HUES48 (cell line): ENCODE results near the gene CRK.
"Not testable (repeated sequence)": the region's sequence is repeated elsewhere in the genome, so short reads cannot be mapped to it uniquely, and the experiment has no call there.

Experiments
- H3K27ac ChIP-seq: one replicate; pipeline ENCODE4 v1.7.0; 2013; ENCODE audit warnings: low read depth, low read length, inconsistent platforms
- H3K27me3 ChIP-seq: 2 replicates; pipeline ENCODE4 v1.6.1; 2013; ENCODE audit warnings: mild to moderate bottlenecking, low read length; ENCODE audit not compliant: control insufficient read depth, insufficient read depth
- H3K36me3 ChIP-seq: 2 replicates; pipeline ENCODE4 v1.6.1; 2013; ENCODE audit warnings: low read length; ENCODE audit not compliant: control insufficient read depth, insufficient read depth
- H3K4me1 ChIP-seq: 2 replicates; pipeline ENCODE4 v1.6.1; 2013; ENCODE audit warnings: mild to moderate bottlenecking, low read length; ENCODE audit not compliant: control insufficient read depth, insufficient read depth
- H3K4me3 ChIP-seq: 2 replicates; pipeline ENCODE4 v1.5.1; 2013; ENCODE audit warnings: mild to moderate bottlenecking, low read depth, low read length
- H3K9ac ChIP-seq: 2 replicates; pipeline ENCODE4 v1.6.1; 2013; ENCODE audit warnings: mild to moderate bottlenecking, low read depth, low read length, moderate library complexity
- H3K9me3 ChIP-seq: 2 replicates; pipeline ENCODE4 v1.6.1; 2013; ENCODE audit warnings: low read length; ENCODE audit not compliant: control insufficient read depth, insufficient read depth

CRK gene

DNA sequence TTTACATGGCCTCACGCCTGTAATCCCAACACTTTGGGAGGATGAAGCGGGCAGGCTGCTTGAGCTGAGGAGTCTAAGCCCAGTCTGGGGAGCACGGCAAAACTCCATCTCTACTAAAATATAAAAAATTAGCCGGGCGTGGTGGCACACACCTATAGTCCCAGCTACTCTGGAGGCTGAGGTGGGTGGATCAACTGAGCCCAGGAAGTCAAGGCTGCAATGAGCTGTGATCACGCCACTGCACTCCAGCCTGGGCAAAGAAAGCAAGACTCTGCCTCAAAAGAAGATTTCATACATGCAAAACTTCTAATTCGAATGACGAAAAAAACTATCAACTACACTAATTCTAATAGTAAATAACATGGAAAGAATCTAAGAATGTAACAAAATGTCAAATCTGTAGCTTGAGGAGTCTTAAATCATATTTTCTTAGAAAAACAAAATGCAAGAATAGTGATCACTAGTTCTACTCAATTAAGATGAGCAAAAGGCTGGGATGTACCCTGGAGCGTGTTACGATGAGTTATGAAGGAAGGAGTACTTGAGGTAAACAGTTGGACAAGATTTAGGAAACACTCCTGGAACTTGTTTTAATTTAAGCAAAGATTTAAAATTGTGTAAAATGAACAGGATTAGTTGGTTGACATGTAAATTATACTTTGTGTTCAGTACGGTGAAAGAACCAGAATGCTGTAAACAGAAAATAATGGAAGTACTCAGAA lies 76.7 kb downstream of the CRK start:
- no peaks in the 10 kb centered on the region for H3K27me3 ChIP-seq
- no peaks in the 10 kb centered on the region for H3K9me3 ChIP-seq
- H3K27ac ChIP-seq: no peak overlapping the region
- no peak overlapping the region for H3K4me3 ChIP-seq
- H3K36me3 ChIP-seq: peaks cover 14% of the 10 kb centered on the region
- H3K4me1 ChIP-seq: peaks cover 7% of the 10 kb centered on the region; the same call in 1 of the 2 replicates
- no peak overlapping the region for H3K9ac ChIP-seq

DNA sequence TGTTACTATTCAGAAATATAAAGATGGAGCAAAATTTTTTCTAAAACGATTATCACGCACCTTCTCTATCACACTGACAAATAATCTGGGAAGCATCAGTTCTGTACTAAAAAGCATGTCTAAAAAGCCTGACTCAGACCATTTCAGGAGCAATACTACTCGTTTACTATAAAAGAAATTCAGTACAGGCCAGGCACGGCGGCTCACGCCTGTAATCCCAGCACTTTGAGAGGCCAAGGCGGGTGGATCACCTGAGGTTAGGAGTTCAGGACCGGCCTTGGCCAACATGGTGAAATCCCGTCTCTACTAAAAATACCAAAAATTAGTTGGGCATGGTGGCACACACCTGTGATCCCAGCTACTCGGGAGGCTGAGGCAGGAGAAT lies 77.6 kb downstream of the CRK start:
- not testable (repeated sequence) for H3K4me3 ChIP-seq, H3K9ac ChIP-seq, H3K27me3 ChIP-seq, H3K27ac ChIP-seq, H3K9me3 ChIP-seq, H3K4me1 ChIP-seq
- H3K36me3 ChIP-seq: peaks cover 19% of the 10 kb centered on the region

DNA sequence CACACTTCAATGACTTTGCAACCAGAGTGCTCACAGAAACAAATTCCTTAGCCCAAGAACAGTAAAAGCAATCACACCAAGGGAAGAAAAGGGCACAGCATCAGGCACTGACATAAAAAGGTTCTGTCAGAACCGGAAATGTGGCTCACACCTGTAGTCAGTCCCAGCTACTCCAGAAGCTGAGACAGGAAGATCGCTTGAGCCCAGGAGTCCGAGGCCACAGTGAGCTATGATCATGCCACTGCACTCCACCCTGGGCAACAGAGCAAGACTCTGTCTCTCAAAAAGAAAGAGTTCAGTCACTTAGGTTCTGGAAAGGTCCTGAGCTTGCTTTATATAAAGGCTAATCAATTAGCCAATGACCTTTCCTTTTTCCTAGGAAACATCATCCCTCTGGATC lies 78.7 kb downstream of the CRK start:
- peaks cover 7% of the 10 kb centered on the region; the same call in 1 of the 2 replicates for H3K4me1 ChIP-seq
- no peak overlapping the region for H3K27ac ChIP-seq
- H3K9ac ChIP-seq: no peak overlapping the region
- H3K27me3 ChIP-seq: no peaks in the 10 kb centered on the region
- H3K9me3 ChIP-seq: no peaks in the 10 kb centered on the region
- peaks cover 23% of the 10 kb centered on the region for H3K36me3 ChIP-seq
- H3K4me3 ChIP-seq: no peak overlapping the region

DNA sequence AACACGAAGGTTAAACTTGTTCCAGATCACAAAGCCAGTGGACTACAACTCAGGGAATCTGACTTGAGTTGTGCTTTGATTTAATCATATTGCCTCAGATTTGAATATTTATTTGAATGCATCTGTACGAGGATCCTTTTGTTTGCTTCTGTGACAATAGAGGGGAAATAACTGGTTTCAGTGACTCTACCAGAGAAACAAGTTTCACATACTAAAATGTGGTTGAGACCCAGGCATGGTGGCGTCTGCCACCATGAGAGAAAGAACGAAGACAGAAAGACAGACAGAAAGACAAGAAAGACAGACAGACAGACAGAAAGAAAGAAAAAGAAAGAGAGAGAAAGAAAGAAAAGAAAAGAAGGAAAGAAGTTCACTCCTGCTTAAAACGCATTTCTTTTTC lies 80.0 kb downstream of the CRK start:
- peaks cover 7% of the 10 kb centered on the region; the same call in 1 of the 2 replicates for H3K4me1 ChIP-seq
- H3K9me3 ChIP-seq: no peaks in the 10 kb centered on the region
- no peaks in the 10 kb centered on the region for H3K27me3 ChIP-seq
- H3K4me3 ChIP-seq: no peak overlapping the region
- peaks cover 28% of the 10 kb centered on the region for H3K36me3 ChIP-seq
- no peak overlapping the region for H3K9ac ChIP-seq
- no peak overlapping the region for H3K27ac ChIP-seq

DNA sequence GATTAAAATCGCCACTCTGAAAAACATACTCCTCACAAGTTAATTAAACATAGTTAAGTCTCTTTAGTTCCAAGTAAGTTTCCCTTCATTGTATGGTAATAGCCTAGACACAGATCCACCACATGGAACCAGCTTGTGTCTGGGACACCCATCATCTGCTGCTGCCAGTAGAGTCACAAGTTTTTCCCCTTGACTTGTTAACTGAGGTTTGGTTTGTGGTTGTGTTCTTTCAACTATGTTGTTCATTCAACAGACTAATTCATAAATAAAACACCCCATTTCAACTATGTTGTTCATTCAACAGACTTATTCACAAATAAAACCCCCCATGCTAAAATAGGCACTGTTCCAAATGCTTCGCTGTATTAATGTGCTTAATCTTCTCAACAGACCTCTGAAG lies 80.4 kb downstream of the CRK start:
- no peaks in the 10 kb centered on the region for H3K27me3 ChIP-seq
- no peak overlapping the region for H3K9ac ChIP-seq
- H3K4me3 ChIP-seq: no peak overlapping the region
- H3K9me3 ChIP-seq: no peaks in the 10 kb centered on the region
- no peak overlapping the region for H3K27ac ChIP-seq
- peaks cover 5% of the 10 kb centered on the region; the same call in 1 of the 2 replicates for H3K4me1 ChIP-seq
- peaks cover 28% of the 10 kb centered on the region for H3K36me3 ChIP-seq

DNA sequence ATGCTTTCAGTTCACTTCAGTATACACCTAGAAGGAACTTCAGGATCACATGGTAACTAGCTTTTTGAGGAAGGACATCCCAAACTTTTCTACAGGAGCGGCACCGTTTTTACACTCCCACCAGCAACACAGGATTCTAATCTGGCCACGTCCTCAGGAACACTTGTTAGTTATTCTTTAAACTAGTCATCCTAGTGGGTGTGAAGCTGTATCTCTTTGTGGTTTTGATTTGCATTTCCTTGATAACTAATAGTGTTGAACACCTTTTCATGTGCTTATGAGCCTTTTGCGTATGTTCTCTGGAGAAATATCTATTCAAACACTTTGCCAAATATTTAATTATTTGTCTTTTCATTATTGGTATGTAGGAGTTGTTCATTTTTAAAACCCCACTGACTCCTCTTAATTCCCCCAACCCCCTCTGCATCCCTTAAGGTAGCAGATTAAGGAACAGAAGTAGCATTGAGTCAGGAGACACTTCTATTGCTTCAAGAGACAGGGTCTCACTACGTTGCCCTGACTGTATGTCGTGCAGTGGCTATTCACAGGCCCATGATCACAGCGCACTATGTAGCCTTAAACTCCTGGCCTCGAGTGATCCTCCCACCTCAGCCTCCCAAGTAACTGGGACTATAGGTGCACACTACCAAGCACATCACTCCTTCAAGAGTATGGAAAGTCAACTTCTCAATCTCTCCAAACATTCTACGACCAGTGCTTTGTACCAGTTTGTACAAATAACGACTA lies 81.4 kb downstream of the CRK start:
- no peak overlapping the region for H3K9ac ChIP-seq
- H3K4me1 ChIP-seq: no peaks in the 10 kb centered on the region
- no peak overlapping the region for H3K27ac ChIP-seq
- H3K27me3 ChIP-seq: no peaks in the 10 kb centered on the region
- peaks cover 25% of the 10 kb centered on the region for H3K36me3 ChIP-seq
- H3K9me3 ChIP-seq: no peaks in the 10 kb centered on the region
- no peak overlapping the region for H3K4me3 ChIP-seq

DNA sequence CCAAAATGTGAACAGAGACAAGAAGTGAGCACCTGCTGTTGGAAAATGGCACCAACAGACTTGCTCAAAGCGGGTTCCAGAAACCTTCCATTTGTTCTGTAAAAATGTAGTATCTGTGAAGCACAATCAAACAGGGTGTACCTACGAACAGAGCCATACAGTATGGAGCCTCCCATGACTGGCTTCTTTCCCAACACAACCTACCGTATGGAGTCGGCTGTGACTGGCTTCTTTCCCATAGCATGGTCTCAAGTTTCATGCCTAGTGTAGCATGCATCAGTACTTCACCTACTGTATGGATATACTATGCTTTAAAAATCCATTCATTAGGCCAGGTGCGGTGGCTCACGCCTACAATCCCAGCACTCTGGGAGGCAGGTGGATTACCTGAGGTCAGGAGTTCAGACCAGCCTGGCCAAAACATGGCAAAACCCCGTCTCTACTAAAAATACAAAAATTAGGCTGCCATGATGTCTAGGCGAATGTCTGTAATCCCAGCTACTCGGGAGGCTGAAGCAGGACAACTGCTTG lies 82.3 kb downstream of the CRK start:
- H3K36me3 ChIP-seq: peaks cover 22% of the 10 kb centered on the region
- H3K9me3 ChIP-seq: no peaks in the 10 kb centered on the region
- no peaks in the 10 kb centered on the region for H3K4me1 ChIP-seq
- no peak overlapping the region for H3K27ac ChIP-seq
- H3K27me3 ChIP-seq: no peaks in the 10 kb centered on the region
- no peak overlapping the region for H3K4me3 ChIP-seq
- H3K9ac ChIP-seq: no peak overlapping the region

DNA sequence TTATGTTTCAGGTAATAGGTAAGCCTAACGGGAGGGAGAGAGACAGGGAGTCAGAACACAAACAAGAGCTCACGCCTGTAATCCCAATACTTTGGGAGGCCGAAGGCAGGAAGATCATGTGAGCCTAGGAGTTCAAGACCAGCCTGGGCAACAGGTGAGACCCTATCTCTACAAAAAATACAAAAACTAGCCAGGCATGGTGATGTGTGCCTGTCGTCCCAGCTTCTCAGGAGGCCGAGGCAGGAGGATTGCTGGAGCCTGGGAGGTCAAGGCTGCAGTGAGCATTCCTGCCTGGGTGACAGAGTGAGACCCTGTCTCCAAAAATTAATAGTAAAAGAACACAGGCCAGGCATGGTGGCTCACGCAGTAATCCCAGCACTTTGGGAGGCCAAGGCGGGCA lies 83.4 kb downstream of the CRK start:
- H3K36me3 ChIP-seq: peaks cover 15% of the 10 kb centered on the region; the same call in 1 of the 2 replicates
- 0 out of 2 replicates have a peak, but pooled peaks cover 1% of the 10 kb centered on the region for H3K4me1 ChIP-seq
- H3K9me3 ChIP-seq: no peaks in the 10 kb centered on the region
- H3K27ac ChIP-seq: no peak overlapping the region
- H3K4me3 ChIP-seq: no peak overlapping the region
- H3K9ac ChIP-seq: no peak overlapping the region
- no peaks in the 10 kb centered on the region for H3K27me3 ChIP-seq

DNA sequence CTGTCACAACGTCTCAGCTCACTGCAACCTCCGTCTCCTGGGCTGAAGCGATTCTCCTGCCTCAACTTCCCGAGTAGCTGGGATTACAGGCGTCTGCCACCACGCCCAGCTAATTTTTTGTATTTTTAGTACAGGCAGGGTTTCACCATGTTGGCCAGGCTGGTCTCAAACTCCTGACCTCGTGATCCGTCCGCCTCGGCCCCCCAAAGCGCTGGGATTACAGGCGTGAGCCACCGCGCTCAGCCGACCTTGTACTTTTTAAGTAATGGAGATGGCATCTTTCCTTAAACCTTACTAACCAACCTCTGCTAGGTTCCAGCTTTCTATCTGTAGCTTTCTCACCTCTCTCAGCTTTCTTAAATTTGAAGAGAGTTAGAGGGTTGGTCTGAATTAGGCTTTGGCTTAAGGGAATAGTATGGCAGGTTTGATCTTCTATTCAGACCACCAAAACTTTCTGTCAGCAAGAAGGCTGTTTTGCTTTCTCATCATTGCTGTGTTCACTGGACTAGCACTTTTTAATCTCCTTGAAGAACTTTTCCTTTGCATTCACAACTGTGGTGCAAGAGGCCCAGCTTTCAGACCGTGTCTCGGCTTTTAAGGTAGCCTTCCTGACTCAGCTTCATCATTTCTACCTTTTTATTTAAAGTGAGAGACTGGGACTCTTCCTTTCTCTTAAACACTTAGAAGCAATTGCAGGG lies 84.0 kb downstream of the CRK start:
- H3K36me3 ChIP-seq: peaks cover 15% of the 10 kb centered on the region; the same call in 1 of the 2 replicates

More for the DNA sequence above, 84.0 kb downstream of the CRK start:
- Histone ChIP-seq H3K27me3 (no peaks in the 10 kb centered on the region), H3K9me3 (no peaks in the 10 kb centered on the region), H3K27ac (no peak overlapping the region), H3K9ac (no peak overlapping the region), H3K4me1 (peaks cover 7% of the 10 kb centered on the region; the same call in 1 of the 2 replicates), H3K4me3 (no peak overlapping the region)
